ENCODE data around the gene KCNJ13.

Gene KCNJ13

DNA sequence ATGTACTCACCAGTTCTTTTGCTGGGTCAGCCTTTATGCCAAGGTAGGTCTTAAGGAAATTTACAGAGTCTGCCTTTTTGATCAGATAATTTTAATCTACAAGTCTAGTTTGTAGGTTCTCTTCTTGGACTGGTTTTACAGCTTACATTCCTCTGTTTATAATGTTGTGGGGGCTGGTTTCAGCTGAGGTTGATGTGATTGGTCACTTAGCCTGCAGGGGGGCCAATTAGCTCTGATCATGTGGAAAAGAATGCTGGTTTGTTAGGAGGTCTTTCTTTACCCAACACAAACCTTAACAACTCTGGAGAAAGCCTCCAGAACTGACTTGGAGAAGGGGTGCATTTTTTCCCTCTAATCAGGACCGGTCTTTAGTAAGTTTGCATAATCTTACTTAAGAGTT, at the start of gene KCNJ13:
TSS of gene KCNJ13 (minus strand) at position 131 of the 400 bp plus-strand sequence. CDS start 5,203 bp downstream, outside the sequence.
- DNase-seq: peak; percentile 5

DNA sequence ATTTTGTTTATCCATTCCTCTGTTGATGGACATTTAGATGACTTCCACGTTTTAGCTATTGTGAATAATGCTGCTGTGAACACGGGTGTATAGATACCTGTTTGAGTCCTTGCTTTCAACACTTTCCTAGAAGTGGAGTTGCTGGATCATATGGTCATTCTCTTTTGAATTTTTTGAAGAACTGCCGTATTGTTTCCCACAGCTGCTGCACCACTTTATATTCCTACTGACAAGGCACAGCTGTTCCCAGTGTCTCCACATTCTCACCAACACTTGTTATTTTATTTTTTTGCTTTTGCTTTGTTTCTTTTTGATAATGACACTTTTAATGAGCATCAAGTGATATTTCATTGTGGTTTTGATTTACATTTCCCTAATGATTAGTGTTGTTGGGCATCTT, 41.4 kb upstream of the KCNJ13 start:
- no peak for DNase-seq

DNA sequence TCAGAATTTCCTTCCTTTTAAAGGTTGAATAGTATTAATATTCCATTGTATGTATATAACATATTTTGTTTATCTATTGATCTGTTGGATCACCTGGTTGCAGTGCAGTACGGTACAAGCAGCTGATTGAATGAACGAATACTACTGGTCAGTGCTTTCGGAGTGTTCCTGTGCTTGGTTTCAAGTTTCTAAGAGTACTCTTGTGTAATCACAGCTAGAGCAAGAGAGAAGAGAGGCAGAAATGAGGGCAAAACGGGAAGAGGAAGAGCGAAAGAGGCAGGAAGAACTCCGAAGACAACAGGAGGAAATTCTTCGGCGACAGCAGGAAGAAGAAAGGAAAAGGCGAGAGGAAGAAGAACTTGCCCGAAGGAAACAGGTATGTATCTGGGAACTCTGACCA, 40.3 kb upstream of the KCNJ13 start:
- DNase-seq: no peak

DNA sequence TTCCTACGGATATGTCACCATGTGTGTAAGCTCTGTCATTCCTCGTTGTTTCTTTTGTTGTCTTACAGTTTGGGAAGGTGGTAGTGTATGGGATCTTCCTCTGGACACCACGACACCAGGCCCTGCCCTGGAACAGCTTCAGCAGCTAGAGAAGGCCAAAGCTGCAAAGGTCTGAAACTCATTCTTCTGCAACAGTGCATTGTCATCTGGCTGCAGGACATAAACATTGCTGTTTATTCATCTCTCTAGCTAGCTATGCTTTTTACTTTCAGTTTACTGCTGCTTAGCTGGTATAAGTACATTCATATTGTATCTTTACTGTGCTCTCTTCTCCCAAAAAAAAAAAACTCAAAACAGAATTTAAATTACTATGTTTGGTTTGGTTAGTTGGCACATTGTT, 39.2 kb upstream of the KCNJ13 start:
- no peak for DNase-seq

DNA sequence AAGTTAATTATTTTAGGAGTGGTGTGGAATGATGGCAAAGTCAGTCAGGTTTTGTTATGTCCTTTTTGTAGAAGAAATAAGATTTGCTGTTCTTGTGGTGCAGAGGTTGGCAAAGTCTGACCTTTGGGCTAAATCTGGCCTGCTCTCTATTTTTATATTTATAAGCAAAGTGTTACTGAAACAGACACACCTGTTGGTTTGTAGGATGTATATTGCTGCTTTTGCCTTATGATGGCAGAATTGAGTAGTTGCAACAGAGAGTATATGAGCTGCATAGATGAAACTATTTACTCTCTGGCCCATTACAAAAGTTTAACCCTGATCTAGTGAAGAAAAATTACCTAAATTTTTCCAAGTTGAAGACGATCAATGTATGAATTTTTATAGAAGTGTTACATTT, 34.1 kb upstream of the KCNJ13 start:
- no peak for DNase-seq

DNA sequence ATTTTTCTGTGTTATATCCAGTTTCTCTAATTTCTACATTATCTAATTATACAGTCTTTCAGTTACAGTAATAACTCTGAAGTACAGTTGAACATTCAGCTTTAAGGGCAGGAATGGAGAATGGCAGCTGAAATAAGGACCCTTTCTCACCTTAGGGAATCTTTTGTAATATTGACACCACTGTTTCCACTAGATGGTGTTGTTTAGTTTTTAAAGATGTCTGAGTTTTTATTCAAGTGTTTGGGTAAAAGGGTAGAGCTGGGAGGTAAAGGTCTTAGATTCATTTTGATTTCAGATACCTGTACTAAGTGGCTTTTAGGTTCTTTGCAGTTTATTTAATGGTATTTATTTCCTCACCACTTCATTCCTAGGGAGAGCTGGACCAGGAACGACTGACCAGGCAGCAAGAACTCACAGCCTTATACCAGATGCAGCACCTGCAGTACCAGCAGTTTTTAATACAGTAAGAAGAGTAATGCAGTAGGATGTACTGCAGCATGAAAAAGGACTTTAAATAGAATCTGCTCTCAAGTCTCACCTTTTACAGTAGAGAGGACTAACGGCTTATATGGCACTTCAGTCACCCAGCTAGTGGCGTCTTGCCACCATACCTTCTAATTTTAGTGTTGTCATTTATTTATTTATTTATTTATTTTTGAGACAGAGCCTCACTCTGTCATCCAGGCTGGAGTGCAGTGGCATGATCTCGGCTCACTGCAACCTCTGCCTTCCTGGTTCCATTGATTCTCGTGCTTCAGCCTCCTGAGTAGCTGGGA, 33.2 kb upstream of the KCNJ13 start:
- no peak for DNase-seq

DNA sequence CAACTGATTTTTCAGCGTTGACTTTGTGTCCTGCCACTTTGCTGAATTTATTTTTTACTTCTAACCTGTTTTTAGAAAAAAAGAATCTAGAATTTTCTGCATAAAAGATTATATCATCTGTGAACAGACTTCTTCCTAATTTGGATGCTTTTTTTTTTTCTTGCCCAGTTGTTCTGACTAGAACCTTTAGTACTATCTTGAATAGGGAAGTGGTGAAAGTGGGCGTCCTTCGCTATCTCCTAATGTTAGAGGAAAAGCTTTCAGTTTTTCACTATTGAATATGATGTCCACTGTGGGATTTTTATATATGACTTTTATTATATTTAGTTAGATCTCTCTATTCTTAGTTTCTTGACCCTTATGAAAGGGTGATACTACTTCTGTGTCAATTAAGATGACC, 25.7 kb upstream of the KCNJ13 start:
- no peak for DNase-seq

DNA sequence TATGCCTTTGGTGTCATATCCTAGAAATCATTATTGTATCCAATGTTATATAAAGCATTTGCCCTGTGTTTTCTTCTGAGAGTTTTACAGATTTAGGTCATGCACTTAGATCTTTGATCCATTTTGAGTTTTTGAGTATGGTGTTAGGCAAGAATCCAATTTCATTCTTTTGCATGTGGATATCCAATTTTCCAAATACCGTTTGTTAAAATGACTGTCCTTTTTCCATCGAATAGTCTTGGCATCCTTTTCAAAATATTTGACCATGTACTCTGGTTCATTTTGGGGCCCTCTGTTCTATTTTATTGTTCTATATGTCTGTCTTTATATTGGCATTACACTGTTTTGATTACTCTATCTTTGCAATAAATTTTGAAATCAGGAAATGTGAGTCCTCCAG, 23.8 kb upstream of the KCNJ13 start:
- DNase-seq: no peak

DNA sequence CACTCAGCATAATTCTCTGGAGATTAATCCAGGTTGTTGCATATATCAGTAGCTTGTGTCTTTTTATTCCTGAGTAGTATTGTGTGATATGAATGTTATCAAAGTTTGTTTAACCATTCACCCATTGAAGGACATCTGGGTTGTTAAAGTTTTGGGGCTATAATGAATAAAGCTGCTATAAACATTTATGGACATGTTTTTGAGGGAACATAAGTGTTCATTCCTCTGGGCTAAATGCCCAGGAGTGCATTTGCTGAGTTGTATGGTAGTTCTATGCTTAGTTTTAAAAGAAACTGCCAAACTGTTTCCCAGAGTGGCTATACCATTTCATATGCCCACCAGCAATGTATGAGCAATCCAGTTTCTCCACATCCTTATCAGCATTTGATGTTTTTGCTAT, 21.8 kb upstream of the KCNJ13 start:
- no peak for DNase-seq

DNA sequence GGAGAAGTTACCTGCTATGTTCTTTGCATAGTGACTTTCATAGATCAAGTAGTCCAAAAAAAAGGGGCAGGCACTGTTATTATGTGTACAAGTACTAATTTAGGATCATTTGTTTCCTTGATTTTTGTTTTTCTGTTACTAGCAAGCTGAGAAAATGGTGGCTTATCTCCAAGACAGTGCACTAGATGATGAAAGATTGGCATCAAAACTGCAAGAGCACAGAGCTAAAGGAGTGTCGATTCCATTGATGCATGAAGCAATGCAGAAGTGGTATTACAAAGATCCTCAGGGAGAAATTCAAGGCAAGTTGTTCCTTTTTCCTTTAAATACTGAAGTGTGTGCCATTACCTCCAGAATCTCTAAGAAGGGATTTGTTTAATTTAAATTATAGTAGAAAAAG, 19.6 kb upstream of the KCNJ13 start:
- peak; percentile 69 for DNase-seq

DNA sequence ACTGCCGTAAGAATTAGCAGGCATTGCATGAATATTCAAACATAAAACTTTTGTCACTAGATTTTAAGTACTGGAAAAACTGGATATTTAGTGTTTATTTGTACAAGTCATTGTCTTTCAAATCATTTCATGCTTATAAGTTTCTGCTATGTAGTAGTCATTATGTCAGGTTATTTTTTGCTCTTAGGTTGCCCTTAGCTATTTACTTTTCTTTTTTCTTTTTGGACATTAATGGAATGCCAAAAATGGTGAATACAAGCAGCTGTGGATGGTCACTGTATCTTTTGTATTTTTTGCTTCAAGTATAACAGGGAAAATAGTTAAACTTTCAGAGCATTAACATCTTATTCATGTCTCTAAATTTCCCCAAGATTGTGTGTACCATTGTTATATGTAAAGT, 18.6 kb upstream of the KCNJ13 start:
- DNase-seq: no peak

DNA sequence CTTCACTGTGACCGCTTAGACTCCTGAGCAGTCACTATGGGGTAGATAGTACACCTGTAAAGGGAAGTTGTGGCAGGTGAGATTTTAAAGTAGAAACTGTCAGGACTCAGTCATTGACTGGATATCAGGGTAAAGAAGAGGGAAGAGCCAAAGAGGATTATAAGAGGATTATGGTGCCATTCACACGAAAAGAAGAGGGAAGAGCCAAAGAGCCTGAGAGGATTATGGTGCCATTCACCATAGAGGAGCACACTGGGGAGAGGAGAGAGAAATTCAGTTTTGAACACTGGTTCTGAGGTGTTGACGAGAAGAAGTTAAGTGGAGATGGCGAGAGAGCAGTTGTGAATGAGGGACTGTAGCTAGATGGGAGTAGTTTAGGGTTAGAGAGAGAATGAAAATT, 16.9 kb upstream of the KCNJ13 start:
- DNase-seq: no peak

DNA sequence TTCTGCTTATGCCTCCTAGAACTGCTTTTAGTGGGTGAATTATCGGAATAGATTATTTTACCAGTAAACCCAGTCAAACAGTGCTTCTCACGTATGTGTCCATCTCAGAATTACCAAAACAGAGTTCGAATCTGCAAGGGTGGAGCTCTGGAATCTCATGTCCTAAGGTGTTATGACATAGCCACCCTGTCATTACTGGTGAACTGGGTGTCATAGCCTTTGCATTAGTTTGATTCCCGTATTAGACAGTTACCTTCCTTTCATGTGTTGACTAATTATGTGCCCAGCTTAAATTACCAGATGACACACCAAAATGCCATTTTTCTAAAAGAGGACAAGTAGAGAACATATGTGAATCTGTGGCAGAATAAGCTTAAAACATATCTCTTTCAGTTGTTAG, 15.2 kb upstream of the KCNJ13 start:
- DNase-seq: no peak

DNA sequence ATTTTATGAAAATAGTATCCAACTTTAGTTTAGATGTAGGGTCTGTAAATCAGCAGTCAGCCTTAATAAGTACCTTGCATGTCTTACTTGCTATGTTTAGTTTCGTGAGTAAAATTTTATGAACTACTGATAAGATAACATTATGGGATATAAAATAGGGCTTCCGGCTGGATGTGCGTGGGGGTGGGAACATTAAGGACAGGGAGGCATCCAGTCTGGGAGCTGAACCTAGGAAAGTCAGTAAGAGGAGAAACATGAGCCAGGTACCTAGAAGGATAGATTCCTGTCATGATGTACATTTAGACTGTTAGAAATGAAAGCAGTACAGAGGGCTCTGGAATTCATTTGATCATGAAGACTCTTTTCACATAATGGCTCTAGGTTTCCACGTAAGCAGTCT, 12.7 kb upstream of the KCNJ13 start:
- DNase-seq: no peak

DNA sequence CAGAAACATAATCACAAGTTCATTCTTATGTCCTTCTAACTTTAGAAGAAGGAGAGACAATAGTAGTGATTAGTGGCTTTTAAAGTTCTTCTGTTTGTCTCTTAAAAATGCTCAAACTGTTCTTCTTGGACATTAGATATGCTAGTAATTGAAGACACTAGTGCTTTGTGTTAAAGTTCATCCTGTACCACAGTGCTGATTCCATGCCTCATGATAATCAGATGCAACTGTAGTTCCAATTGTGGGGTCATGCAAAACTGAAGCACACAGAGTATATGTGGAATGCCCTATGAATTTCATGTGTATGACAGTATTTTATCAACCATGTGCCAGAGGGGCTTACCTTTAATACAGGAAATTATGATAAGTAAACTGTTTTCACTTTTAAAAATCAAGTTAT, 11.4 kb upstream of the KCNJ13 start:
- DNase-seq: no peak

DNA sequence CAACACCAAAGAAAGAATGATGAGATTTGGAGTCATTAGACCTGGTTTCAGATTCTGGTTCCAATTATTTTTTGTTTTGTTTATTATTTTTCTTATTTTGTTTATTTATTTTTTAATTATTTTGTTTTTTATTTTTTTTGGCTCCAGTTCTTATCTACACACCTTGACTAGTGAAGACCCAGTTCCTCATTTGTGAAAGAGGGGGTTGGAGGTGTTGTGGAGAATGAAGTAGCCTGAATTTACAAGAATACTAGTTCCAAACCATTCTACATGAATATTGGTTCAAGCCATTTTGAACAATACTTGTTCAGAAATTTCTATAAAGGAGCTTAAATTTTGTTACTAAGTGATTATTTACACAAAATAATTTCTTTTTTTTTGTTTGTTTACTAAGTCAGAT, 6.9 kb upstream of the KCNJ13 start:
- DNase-seq: no peak

DNA sequence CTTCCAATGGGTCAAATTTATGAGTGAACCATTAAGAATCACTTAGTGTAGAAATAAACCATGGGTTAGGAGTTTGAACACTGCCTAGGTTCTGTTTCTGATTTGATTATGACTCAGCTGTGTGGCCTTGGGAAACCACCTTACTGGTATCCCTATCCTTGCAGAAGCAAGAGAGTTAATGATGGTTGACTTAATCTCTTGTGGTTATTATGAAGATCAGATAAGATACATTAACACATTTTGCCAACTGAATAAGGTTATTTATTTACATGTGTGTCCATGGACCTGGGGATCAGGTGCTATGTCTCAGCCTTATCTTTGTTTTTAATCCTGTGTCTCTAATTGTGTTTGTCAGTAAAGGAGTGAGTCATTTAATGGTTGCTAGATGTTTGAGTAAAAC, 5.4 kb upstream of the KCNJ13 start:
- peak; percentile 45 for DNase-seq

DNA sequence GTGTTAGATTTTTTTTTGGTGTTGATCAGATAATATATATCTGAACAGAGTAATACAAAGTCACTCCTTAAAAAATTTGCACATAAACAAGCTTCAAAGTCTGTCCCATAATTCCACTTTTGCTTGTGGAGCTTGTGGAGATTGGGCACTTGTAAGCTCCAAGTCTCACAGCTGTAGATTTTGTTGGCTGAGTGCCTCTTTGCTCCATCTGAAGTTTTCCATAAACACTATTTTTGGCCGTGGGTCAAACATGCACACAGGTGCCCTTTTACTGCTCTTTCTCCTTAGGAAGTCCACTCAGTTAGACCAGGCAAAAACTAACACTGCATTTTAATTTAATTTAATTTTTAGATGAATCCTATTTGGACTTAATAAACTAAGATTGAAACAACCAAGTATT, 3.6 kb upstream of the KCNJ13 start:
- DNase-seq: no peak

DNA sequence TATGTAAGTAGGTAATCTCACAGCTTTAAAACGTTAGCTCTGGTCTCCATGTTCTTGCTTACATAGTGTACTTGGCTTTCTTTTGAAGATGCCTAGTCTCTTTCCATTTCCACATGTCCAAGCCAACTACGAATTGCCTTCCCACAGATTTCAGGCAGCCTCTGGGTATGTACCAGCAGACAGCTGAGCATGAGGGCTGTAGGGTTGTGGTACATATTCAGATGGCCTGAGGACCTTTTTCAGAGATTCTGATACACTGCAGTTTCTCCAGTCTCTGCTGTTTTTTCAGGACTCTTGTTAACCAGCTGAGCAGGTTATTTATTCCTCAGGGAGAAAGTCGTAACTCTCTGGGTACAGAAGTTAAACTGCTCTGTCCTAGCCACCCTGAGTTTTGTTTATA, 3.1 kb upstream of the KCNJ13 start:
- DNase-seq: no peak

DNA sequence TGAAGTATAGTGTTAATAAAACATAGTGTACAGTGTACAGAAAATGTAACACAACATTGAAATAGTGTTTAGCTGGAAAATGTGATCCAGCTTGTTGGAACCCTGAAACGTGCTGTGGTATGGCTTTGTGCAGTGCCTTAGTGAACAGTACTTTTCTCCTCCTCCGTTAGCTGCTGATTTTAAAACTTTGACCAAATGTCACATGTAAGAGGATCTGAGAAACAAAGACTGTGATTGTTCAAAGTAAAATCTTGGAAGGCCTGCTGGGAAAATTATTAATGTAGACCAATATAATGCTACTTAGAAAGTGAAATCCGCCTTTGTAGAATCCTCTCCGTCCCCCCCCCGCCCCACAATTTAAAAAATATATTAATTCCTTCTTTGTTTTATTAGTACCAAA, 911 bp upstream of the KCNJ13 start:
- DNase-seq: no peak

DNA sequence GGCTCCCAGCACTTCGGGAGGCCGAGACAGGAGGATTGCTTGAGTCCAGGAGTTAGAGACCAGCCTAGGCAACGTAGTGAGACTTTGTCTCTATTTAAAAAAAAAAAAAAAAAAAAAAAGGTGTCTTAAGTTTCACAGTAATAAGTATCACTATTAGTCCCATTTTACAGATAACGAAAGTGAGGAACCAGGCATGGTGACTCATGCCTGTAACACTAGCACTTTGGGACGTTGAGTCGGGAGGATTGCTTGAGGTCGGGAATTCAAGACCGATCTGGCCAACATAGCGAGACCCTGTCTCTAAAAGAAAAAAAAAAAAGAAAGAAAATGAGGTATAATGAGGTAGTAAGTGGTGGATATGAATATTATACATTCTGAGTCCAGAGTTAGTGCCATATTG, 2.5 kb downstream of the KCNJ13 start:
- DNase-seq: no peak

DNA sequence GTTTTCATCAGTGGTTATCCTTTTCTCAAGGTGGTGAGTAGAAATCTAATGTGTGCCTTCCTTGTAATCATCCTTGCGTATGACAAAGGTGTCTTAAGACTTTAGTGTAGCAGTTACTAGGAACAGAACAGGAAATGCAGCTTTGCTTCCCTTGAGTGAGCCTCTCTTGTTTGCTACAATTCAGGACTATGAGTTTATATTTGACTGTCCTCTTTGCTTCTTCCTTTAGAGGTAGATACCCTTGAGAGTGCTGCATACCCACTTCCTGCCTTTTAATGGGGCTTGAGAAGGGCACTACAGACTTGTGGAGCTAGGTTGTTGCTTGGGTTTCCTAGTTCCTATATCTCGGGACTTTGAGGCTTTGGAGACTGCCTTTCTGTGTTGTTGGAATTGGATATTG, 3.8 kb downstream of the KCNJ13 start:
- DNase-seq: no peak

DNA sequence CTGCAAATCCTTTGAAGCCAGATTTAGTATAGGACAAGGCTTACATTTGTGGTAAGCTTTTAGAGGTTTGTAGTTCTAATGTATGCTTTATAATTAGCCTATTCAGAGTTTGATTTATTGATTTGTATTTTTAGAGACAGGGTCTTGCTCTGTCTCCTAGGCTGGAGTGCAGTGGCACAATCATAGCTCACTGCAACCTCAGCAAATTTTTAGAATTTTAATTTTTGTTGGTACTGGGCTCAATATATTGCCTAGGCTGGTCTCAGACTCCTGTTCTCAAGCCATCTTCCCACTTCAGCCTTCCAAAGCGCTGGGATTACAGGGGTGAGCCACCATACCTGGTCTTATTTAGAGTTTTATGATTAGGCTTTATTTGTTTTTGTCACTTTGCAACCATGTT, 4.5 kb downstream of the KCNJ13 start:
- no peak for DNase-seq

DNA sequence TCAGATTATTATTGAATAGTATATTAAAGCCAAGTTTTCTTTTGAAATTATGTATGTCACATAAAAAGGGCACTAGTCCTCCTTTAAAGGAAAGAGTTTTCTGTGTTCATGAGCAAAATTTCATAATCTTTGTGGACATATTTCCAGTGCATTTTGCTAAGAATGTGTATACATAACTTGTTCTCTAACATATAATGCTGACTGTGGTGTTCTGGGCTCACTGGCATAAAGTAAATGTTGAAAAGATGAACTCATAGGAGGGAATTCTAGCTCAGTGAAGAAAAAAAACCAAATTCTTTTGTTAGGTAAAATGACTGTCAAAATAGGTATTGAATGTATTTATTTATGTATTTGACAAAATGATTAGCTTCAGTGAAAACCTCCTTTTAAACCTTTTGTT, 6.2 kb downstream of the KCNJ13 start:
- DNase-seq: no peak

DNA sequence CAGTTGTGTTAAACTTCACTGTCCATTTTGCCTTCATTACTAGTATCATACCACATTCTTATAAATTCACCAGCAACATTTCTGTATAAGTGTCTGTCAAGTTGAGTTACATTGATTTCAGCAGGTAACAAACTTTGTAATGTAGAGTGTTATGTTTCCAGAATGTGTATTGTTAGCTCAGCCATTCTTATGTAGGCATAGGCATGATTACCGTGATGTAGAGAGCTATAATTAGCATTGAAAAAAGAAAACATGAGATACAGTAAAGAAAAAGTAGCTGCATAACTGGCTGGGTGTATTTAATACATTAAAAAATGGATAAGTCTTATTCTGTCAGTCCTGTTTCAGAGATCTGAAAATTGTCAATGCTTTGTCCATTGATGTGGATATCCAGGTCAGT, 8.5 kb downstream of the KCNJ13 start:
- no peak for DNase-seq
